K562 (cell line): Measurements from ENCODE around the gene SLC25A31. TPM values are rescaled to one million over a fixed set of nuclear protein-coding genes. Genes with fewer than 3 reads are reported as not detected.

Experiments
- ATAC-seq: fragments of 200-7000 bp; cut with Tn5 transposase; 3 replicates; pipeline ENCODE4 v1.9.1; 2020; ENCODE audit warnings: moderate library complexity
- BruUV-seq: library from RNA; stranded (reverse); fragments of 400-500 nt; replicated peaks from 2 replicates; lab custom pipeline; 2021; lab: Mats Ljungman, UMichigan
- CTCF ChIA-PET: fragments of 300-600 bp; formaldehyde crosslinking; extraction: SDS; loops from one replicate; lab custom pipeline; 2021; ENCODE audit warnings: low intra/inter-chr PET ratio; lab: Yijun Ruan, JAX
- POLR2A ChIA-PET: fragments of 300-600, 350-650 bp; sonication (Branson Sonifier 250); formaldehyde crosslinking; extraction: SDS; loops from one replicate; lab custom pipeline; 2021; ENCODE audit warnings: antibody characterized with exemption, inconsistent platforms; lab: Yijun Ruan, JAX
- DNase-seq, 4 experiments: peaks; one replicate each; pipeline versions ENCODE4 v3.0.0 to v3.0.0-alpha.2; 2011 to 2018; ENCODE audit warnings: low spot score in 3 of 4, mixed read lengths in 3 of 4; ENCODE audit errors: extremely low read depth in 1 of 4
- FAIRE-seq: peaks from 2 replicates; lab custom pipeline; 2011; peaks lifted over from hg19 to GRCh38; lab: Jason Lieb, UNC
- H2AFZ ChIP-seq: 2 replicates; pipeline ENCODE4 v1.6.0; 2011; ENCODE audit warnings: low read depth, low read length, control low read depth, inconsistent platforms
- H3K27ac ChIP-seq: fragments of 200-600 bp; 3 replicates; pipeline ENCODE4 v1.8.0; 2011; ENCODE audit warnings: low read depth, mild to moderate bottlenecking, control low read depth, inconsistent platforms, low read length, moderate library complexity, mixed read lengths; ENCODE audit errors: extremely low read depth
- H3K27me3 ChIP-seq, 2 experiments: fragments of 300-600 bp in 1 of 2; 2 replicates in 1 of 2; 3 replicates in 1 of 2; pipeline versions ENCODE4 v1.6.0 to v1.8.0; 2011; ENCODE audit warnings: inconsistent platforms in 2 of 2, low read length in 2 of 2, mild to moderate bottlenecking in 1 of 2, mixed read lengths in 1 of 2, moderate library complexity in 1 of 2; ENCODE audit not compliant: control insufficient read depth in 2 of 2, insufficient read depth in 2 of 2
- H3K36me3 ChIP-seq: fragments of 300-600 bp; 3 replicates; pipeline ENCODE4 v1.8.0; 2011; ENCODE audit warnings: mild to moderate bottlenecking, low read length, inconsistent platforms; ENCODE audit not compliant: control insufficient read depth, insufficient read depth
- H3K4me1 ChIP-seq, 2 experiments: fragments of 200-600 bp in 1 of 2; replicated peaks in 1 of 2; 2 replicates in 1 of 2; 3 replicates in 1 of 2; pipeline versions ENCODE4 v1.5.1 to v1.8.0; 2011; ENCODE audit warnings: inconsistent platforms in 2 of 2, low read length in 2 of 2, mild to moderate bottlenecking in 1 of 2, mixed read lengths in 1 of 2, moderate library complexity in 1 of 2; ENCODE audit not compliant: control insufficient read depth in 2 of 2, insufficient read depth in 2 of 2
- H3K4me2 ChIP-seq: 2 replicates; pipeline ENCODE4 v1.6.1; 2011; ENCODE audit warnings: low read length, control low read depth, inconsistent platforms, mixed read lengths; ENCODE audit not compliant: insufficient read depth
- H3K4me3 ChIP-seq: fragments of 200-600 bp; sonication (generic), shearing (Covaris generic); 2 replicates; pipeline ENCODE4 v1.5.1; 2016; ENCODE audit warnings: control low read depth, inconsistent platforms
- H3K79me2 ChIP-seq: fragments of 200-600 bp; 3 replicates; pipeline ENCODE4 v1.8.0; 2011; ENCODE audit warnings: low read length, inconsistent platforms; ENCODE audit not compliant: control insufficient read depth, insufficient read depth
- H3K9ac ChIP-seq, 2 experiments: 2 replicates each; pipeline versions ENCODE4 v1.6.0 to v1.6.1; 2011; ENCODE audit warnings: low read depth in 2 of 2, low read length in 2 of 2, control low read depth in 1 of 2, inconsistent platforms in 1 of 2, mild to moderate bottlenecking in 1 of 2, mixed read lengths in 1 of 2; ENCODE audit not compliant: insufficient read depth in 1 of 2
- H3K9me1 ChIP-seq: one replicate; pipeline ENCODE4 v1.6.0; 2011; ENCODE audit warnings: inconsistent platforms, mild to moderate bottlenecking, low read length, moderate library complexity; ENCODE audit not compliant: control insufficient read depth, insufficient read depth
- H3K9me3 ChIP-seq: replicated peaks from 2 replicates; pipeline ENCODE4 v1.5.1; 2011; ENCODE audit warnings: low read depth, low read length, inconsistent platforms; ENCODE audit not compliant: control insufficient read depth, insufficient read depth
- H4K20me1 ChIP-seq: replicated peaks from 2 replicates; pipeline ENCODE4 v1.6.1; 2011; ENCODE audit warnings: low read length, inconsistent platforms, mixed read lengths; ENCODE audit not compliant: control insufficient read depth, insufficient read depth
- CBX1 ChIP-seq: sonication (generic); IDR thresholded peaks from 2 replicates; pipeline ENCODE4 v1.6.1; 2016; ENCODE audit warnings: antibody characterized with exemption, low read depth, mild to moderate bottlenecking
- HDGF ChIP-seq: fragments of 450-650 bp; IDR thresholded peaks from 2 replicates; pipeline ENCODE4 v1.6.1; 2016
- MBD1 ChIP-seq: fragments of 250-450 bp; sonication (Bioruptor Pico); IDR thresholded peaks from 2 replicates; pipeline ENCODE4 v1.8.0; 2022; ENCODE audit warnings: inconsistent platforms
- NCOA4 ChIP-seq: fragments of 450-650 bp; IDR thresholded peaks from 2 replicates; pipeline ENCODE4 v1.6.1; 2018; ENCODE audit warnings: mild to moderate bottlenecking; ENCODE audit not compliant: partially characterized antibody
- PHB2 ChIP-seq: fragments of 450-650 bp; IDR thresholded peaks from 2 replicates; pipeline ENCODE4 v1.6.1; 2017; ENCODE audit warnings: low read depth
- RAD51 ChIP-seq: fragments of 450-650 bp; IDR thresholded peaks from 2 replicates; pipeline ENCODE4 v1.7.1; 2016; ENCODE audit warnings: low read depth, mild to moderate bottlenecking, borderline replicate concordance
- RBM39 ChIP-seq: fragments of 200-400 bp; formaldehyde crosslinking; optimal IDR thresholded peaks from 2 replicates; pipeline ENCODE3; 2018; ENCODE audit warnings: low read depth, low read length
- SRSF1 ChIP-seq: fragments of 200-400 bp; formaldehyde crosslinking; IDR thresholded peaks from 2 replicates; pipeline ENCODE4 v1.6.1; 2017; ENCODE audit warnings: mild to moderate bottlenecking, low read depth, low read length, moderate library complexity
- ZEB2 ChIP-seq: fragments of 450-650 bp; IDR thresholded peaks from 2 replicates; pipeline ENCODE4 v1.6.1; 2016
- WGBS: fragments of 100-300 bp; shearing (Covaris generic); methylation state at CpG from one replicate; pipeline ENCODE4 v1.1.6; 2016; ENCODE audit warnings: low coverage, mixed read lengths; ENCODE audit not compliant: insufficient coverage; ENCODE audit errors: missing lambda C conversion rate; 5-methylcytosine and 5-hydroxymethylcytosine counted together
- in situ Hi-C: fragments of 300-500 bp; cut with MboI; formaldehyde crosslinking; loops from 4 replicates; pipeline ENCODE4 v1.15.0; 2018; ENCODE audit warnings: inconsistent platforms, mixed read lengths
- intact Hi-C: fragments of 100-400 bp; cut with micrococcal nuclease; formaldehyde crosslinking; loops from 2 replicates; pipeline ENCODE4 v1.14.2; 2022
- polyA plus RNA-seq, 8 experiments: library from polyadenylated mRNA; depleted of rRNA in 4 of 8; stranded (reverse) in 5 of 8; unstranded in 3 of 8; fragments of >200 nt; fragmentation: Nextera tagmentation in 2 of 8; fragmentation: Illumina TruSeq in 1 of 8; extraction: Ambion mirVana in 2 of 8; extraction: Trizol in 1 of 8; gene quantifications; 2 replicates each; pipeline versions ENCODE4 v1.2.1 to v1.2.3, GENCODE V29; 2011 to 2014; ENCODE audit warnings: inconsistent platforms in 1 of 8, missing spikeins in 1 of 8
- total RNA-seq, 7 experiments: library from RNA; depleted of rRNA in 6 of 7; stranded (reverse); fragments of >200 nt in 6 of 7; fragmentation: Illumina TruSeq in 2 of 7; extraction: Trizol in 2 of 7; gene quantifications; 2 replicates each; pipeline versions ENCODE4 v1.2.1 to v1.2.3, GENCODE V29; 2011 to 2021; ENCODE audit warnings: low replicate concordance in 1 of 7

The SLC25A31 gene
- total and polyA plus RNA-seq, 9 of the 15 experiments (the other 6 are each of a cell fraction or from before 2014, with no cell fraction given) = 0.07 TPM; not detected in 8

GRCh38 chr4:127748957-127749356, 18.8 kb downstream of the SLC25A31 start (continued):
- TF ChIP-seq MBD1 (CRISPR knock-in tag) (peak; percentile 82; the same call in 1 of the 2 replicates), CBX1 (0 out of 2 replicates have a peak, but pooled peaks have one; percentile 49), HDGF (no peak), PHB2 (no peak), ZEB2 (peak; percentile 70)

GRCh38 chr4:127756906-127757305, 26.7 kb downstream of the SLC25A31 start:
- no peaks in the 10 kb centered on the region for H3K79me2 ChIP-seq
- H3K9me1 ChIP-seq = no peaks in the 10 kb centered on the region
- 9% methylated on average over 2 of the region's 2 CpGs for WGBS
- DNase-seq (no peak), ATAC-seq (no peak), FAIRE-seq (no peak)
- intact Hi-C loops = no loop called here
- no peak overlapping the region for H3K4me3 ChIP-seq
- CTCF ChIA-PET = no interaction called here
- no peaks in the 10 kb centered on the region for H3K36me3 ChIP-seq
- POLR2A ChIA-PET = no interaction called here
- TF ChIP-seq RAD51 (no peak), NCOA4 (no peak), RBM39 (no peak), SRSF1 (no peak)
- in situ Hi-C loops = no loop called here
- H3K4me1 ChIP-seq = no peaks in the 10 kb centered on the region
- no peak overlapping the region for H3K27ac ChIP-seq
- no peak overlapping the region for H3K4me2 ChIP-seq
- no peaks in the 10 kb centered on the region; a peak in 1 of 5 replicates for H3K27me3 ChIP-seq
- H3K9me3 ChIP-seq = no peaks in the 10 kb centered on the region
- no peak overlapping the region for H2AFZ ChIP-seq
- no peaks in the 10 kb centered on the region for H4K20me1 ChIP-seq
- H3K9ac ChIP-seq = no peak overlapping the region
- BruUV-seq = no TSS peak
